Heart left ventricle (tissue), 16 donors: ENCODE data around the gene KLHL29. TPM values are rescaled to one million over a fixed set of nuclear protein-coding genes. Genes with fewer than 3 reads are reported as not detected.
A peak's percentile ranks its signal among the peaks of the same experiment; 100 is the strongest.

Experiments used
- ATAC-seq, 4 donors: fragments of 200-7000 bp; cut with Tn5 transposase; one replicate each; pipeline ENCODE4 v1.9.1; 2020 to 2022; ENCODE audit warnings: moderate library complexity in 4 of 4, mild to moderate bottlenecking in 3 of 4, moderate number of reproducible peaks in 1 of 4
- DNase-seq, 5 donors: peaks; one replicate each; pipeline ENCODE4 v3.0.0-alpha.2; 2020
- H3K27ac ChIP-seq, 12 donors: fragments of 200-600 bp; sonication (generic) in 4 of 12; one replicate each; pipeline versions ENCODE4 v1.5.0 to v1.8.0; 2016 to 2022; ENCODE audit warnings: mild to moderate bottlenecking in 2 of 12
- H3K27me3 ChIP-seq, 9 donors: fragments of 200-600 bp; sonication (generic) in 2 of 9; one replicate each; pipeline versions ENCODE4 v1.5.1 to v1.8.0; 2016 to 2022; ENCODE audit warnings: mild to moderate bottlenecking in 3 of 9
- H3K36me3 ChIP-seq, 9 donors: fragments of 200-600 bp; sonication (generic) in 2 of 9; one replicate each; pipeline versions ENCODE4 v1.5.0 to v1.8.0; 2018 to 2022; ENCODE audit warnings: mild to moderate bottlenecking in 2 of 9
- H3K4me1 ChIP-seq, 12 donors: fragments of 200-600 bp; sonication (generic) in 4 of 12; one replicate each; pipeline versions ENCODE4 v1.5.0 to v1.8.0; 2016 to 2022; ENCODE audit warnings: mild to moderate bottlenecking in 3 of 12
- H3K4me3 ChIP-seq, 12 donors: fragments of 200-600 bp; sonication (generic) in 4 of 12; one replicate each; pipeline versions ENCODE4 v1.5.0 to v1.8.0; 2017 to 2022; ENCODE audit warnings: mild to moderate bottlenecking in 9 of 12, moderate library complexity in 4 of 12
- H3K9me3 ChIP-seq, 12 donors: fragments of 200-600 bp; sonication (generic) in 4 of 12; one replicate each; pipeline versions ENCODE4 v1.5.0 to v1.8.0; 2016 to 2022; ENCODE audit warnings: mild to moderate bottlenecking in 1 of 12
- CTCF ChIP-seq, 12 donors: fragments of 200-600 bp; sonication (generic) in 4 of 12; IDR thresholded peaks; one replicate each; pipeline versions ENCODE4 v1.5.0 to v1.8.0; 2018 to 2022; ENCODE audit warnings: antibody characterized with exemption in 12 of 12, mild to moderate bottlenecking in 5 of 12
- POLR2A ChIP-seq, 2 donors: fragments of 450-650 bp; IDR thresholded peaks; one replicate each; pipeline ENCODE4 v1.6.1; 2017; ENCODE audit warnings: antibody characterized with exemption in 2 of 2, mild to moderate bottlenecking in 2 of 2, moderate library complexity in 2 of 2
- WGBS, 4 donors: extraction: QIAGEN DNeasy Blood & Tissue Kit in 2 of 4; methylation state at CpG; one replicate each; pipeline versions ENCODE4 v1.1.5 to v1.1.7; 2013 to 2018; 5-methylcytosine and 5-hydroxymethylcytosine counted together
- intact Hi-C, 10 donors: fragments of 100-400 bp; cut with DNase I; formaldehyde crosslinking; loops; one replicate each; pipeline versions ENCODE4 v1.11.1 to v1.14.2; 2022
- polyA plus RNA-seq, 2 donors: library from polyadenylated mRNA; stranded (reverse); fragments of 200-250 nt; gene quantifications; one replicate each; pipeline ENCODE4 v1.2.3, GENCODE V29; 2013
- total RNA-seq, 9 donors: library from RNA; depleted of rRNA in 2 of 9; stranded (reverse); fragments of >200 nt in 2 of 9; fragmentation: NEBNext Ultra II Directional in 3 of 9; extraction: Animal tissue kit (Norgen Biotek cat#: 25700) in 3 of 9; gene quantifications; one replicate each; pipeline versions ENCODE4 v1.1.0 to v1.2.4, GENCODE V29; 2016 to 2023
- donor health status: ischemic (EF 13 %, LVEDD 7.1; RV severe dilation, severe dysfunction).
- donor health status: healthy with polysubstance abuse.
- donor health status: DM: no; HTN: yes; CAD: no.
- donor health status: DM: no; HTN: no; CAD: no.
- donor health status: ischemic (EF 25% LVEDD 6.9; RV normal size, moderate dysfunction).
- donor health status: ischemic (EF 25% LVEDD 5.7; RV mildly dilated, moderate dysfunction).
- donor health status: healthy.
- donor health status: DM: yes; HTN: yes; CAD: no.
- donor health status: ischemic (EF 35%, LVEDD 5.7; RV mildly dilated, moderate dysfunction).
- donor health status: nonischemic (EF 11% LVEDD 7.7; RV severe dilation, severe dysfunction).
- donor health status: DM: yes; HTN: yes; CAD: no.
- donor health status: PGD.
- donor health status: ischemic (EF 29% LVEDD 5.4; RV normal size, mild dysfunction).
- donor health status: nonischemic (EF 23%, LVEDD 6.1; RV moderate dilation, normal function).

KLHL29 gene
- total and polyA plus RNA-seq, 11 donors: 0.74 to 2.7 (median 1.1) TPM

- WGBS, 4 donors: 82 to 91% (median 85%) methylated on average over 6 to 8 of the region's 8 CpGs
- Histone ChIP-seq H3K27me3 (no peaks in the 10 kb centered on the region), H3K27ac (peak overlapping the region in 1 of 12 donors; percentile 88), H3K4me1 (peaks cover 0 to 5% (median 1%) of the 10 kb centered on the region in 12 donors), H3K36me3 (no peaks in the 10 kb centered on the region), H3K9me3 (peaks cover 0 to 1% (median 0%) of the 10 kb centered on the region in 12 donors), H3K4me3 (no peak overlapping the region)
- no peak for TF ChIP-seq CTCF (IDR thresholded peaks at IDR 0.05)
- no peak for TF ChIP-seq POLR2A (IDR thresholded peaks at IDR 0.05)
- intact Hi-C loops: loop anchor here in 1 of 10 donors (5.0 kb wide), 1 partner anchor 194 kb away; no protein-coding TSS in a partner anchor
- ATAC-seq (no peak), DNase-seq (peak in 1 of 5 donors; percentile 20)
Measured at GRCh38 chr2:23601301-23601965, 216.5 kb downstream of the KLHL29 start.

GRCh38 chr2:23602116-23602515, 217.1 kb downstream of the KLHL29 start:
- Histone ChIP-seq H3K27me3 (no peaks in the 10 kb centered on the region), H3K27ac (peak overlapping the region in 1 of 12 donors; percentile 88), H3K4me1 (no peaks in the 10 kb centered on the region), H3K4me3 (no peak overlapping the region), H3K9me3 (peaks cover 0 to 8% (median 0%) of the 10 kb centered on the region in 12 donors), H3K36me3 (no peaks in the 10 kb centered on the region)
- WGBS, 4 donors: 70 to 83% (median 81%) methylated on average over 12 of the region's 12 CpGs
- peak in 1 of 5 donors; percentile 52 for DNase-seq
- TF ChIP-seq POLR2A (IDR thresholded peaks at IDR 0.05) (no peak), CTCF (IDR thresholded peaks at IDR 0.05) (no peak)
- intact Hi-C loops: loop anchor here in 1 of 10 donors (5.0 kb wide), 1 partner anchor 195 kb away; no protein-coding TSS in a partner anchor
- peak; percentile 19 to 39 (median 26) for ATAC-seq

- intact Hi-C loops: loop anchor here in 1 of 10 donors (5.0 kb wide), 1 partner anchor 196 kb away; no protein-coding TSS in a partner anchor
- Histone ChIP-seq H3K36me3 (no peaks in the 10 kb centered on the region), H3K9me3 (peaks cover 0 to 10% (median 0%) of the 10 kb centered on the region in 12 donors), H3K27me3 (no peaks in the 10 kb centered on the region), H3K4me3 (no peak overlapping the region), H3K4me1 (no peaks in the 10 kb centered on the region), H3K27ac (peak overlapping the region in 1 of 12 donors; percentile 88)
- DNase-seq (peak in 1 of 5 donors; percentile 38), ATAC-seq (no peak)
- 81 to 85% (median 83%) methylated on average over 6 of the region's 6 CpGs for WGBS, 4 donors
- TF ChIP-seq CTCF (IDR thresholded peaks at IDR 0.05) (no peak), POLR2A (IDR thresholded peaks at IDR 0.05) (no peak)
Measured at GRCh38 chr2:23603156-23603555, 218.2 kb downstream of the KLHL29 start.

GRCh38 chr2:23603581-23603980, 218.6 kb downstream of the KLHL29 start:
- no peaks in the 10 kb centered on the region for H3K4me1 ChIP-seq

More at GRCh38 chr2:23603581-23603980, 218.6 kb downstream of the KLHL29 start:
- intact Hi-C loops: loop anchor here in 1 of 10 donors (5.0 kb wide), 1 partner anchor 196 kb away; no protein-coding TSS in a partner anchor
- H3K36me3 ChIP-seq: no peaks in the 10 kb centered on the region
- WGBS, 4 donors: 85 to 99% (median 94%) methylated on average over 9 to 12 of the region's 12 CpGs
- H3K9me3 ChIP-seq: peaks cover 0 to 10% (median 0%) of the 10 kb centered on the region in 12 donors
- no peak overlapping the region for H3K4me3 ChIP-seq
- H3K27ac ChIP-seq: peak overlapping the region in 1 of 12 donors; percentile 88
- peak in 1 of 5 donors; percentile 53 for DNase-seq
- ATAC-seq: peak in 1 of 4 donors; percentile 22
- TF ChIP-seq CTCF (IDR thresholded peaks at IDR 0.05) (no peak), POLR2A (IDR thresholded peaks at IDR 0.05) (no peak)
- H3K27me3 ChIP-seq: no peaks in the 10 kb centered on the region
